RCC 7860 (cell line): Measurements from ENCODE around the gene AKT2.

Source experiments
- DNase-seq: peaks from one replicate; pipeline ENCODE4 v3.0.0-alpha.2; 2015; ENCODE audit warnings: low spot score
- FAIRE-seq: peaks from 2 replicates; lab custom pipeline; 2012; peaks lifted over from hg19 to GRCh38; lab: Jason Lieb, UNC

AKT2 gene

GRCh38 chr19:40200341-40201099 lies 84.6 kb downstream of the AKT2 start:
- FAIRE-seq (no peak), DNase-seq (no peak)

GRCh38 chr19:40198272-40198990 lies 86.7 kb downstream of the AKT2 start:
- FAIRE-seq (no peak), DNase-seq (no peak)

GRCh38 chr19:40193587-40193849 lies 91.6 kb downstream of the AKT2 start:
- no peak for FAIRE-seq
- no peak for DNase-seq

- FAIRE-seq (no peak), DNase-seq (no peak)
Measured at GRCh38 chr19:40192758-40193586, 92.2 kb downstream of the AKT2 start.

GRCh38 chr19:40191836-40192646 lies 93.1 kb downstream of the AKT2 start:
- no peak for DNase-seq
- FAIRE-seq: no peak

GRCh38 chr19:40190891-40191835 lies 94.0 kb downstream of the AKT2 start, which contains the start of gene MAP3K10:
TSS of gene MAP3K10 (plus strand) at chr19:40191426. CDS start at chr19:40192032, 606 bp downstream.
- DNase-seq: peak; percentile 70
- no peak for FAIRE-seq

- no peak for DNase-seq
- no peak for FAIRE-seq
Measured at GRCh38 chr19:40184273-40184672, 100.9 kb downstream of the AKT2 start.
